ENCODE measurements around the gene ATG7.

DNA sequence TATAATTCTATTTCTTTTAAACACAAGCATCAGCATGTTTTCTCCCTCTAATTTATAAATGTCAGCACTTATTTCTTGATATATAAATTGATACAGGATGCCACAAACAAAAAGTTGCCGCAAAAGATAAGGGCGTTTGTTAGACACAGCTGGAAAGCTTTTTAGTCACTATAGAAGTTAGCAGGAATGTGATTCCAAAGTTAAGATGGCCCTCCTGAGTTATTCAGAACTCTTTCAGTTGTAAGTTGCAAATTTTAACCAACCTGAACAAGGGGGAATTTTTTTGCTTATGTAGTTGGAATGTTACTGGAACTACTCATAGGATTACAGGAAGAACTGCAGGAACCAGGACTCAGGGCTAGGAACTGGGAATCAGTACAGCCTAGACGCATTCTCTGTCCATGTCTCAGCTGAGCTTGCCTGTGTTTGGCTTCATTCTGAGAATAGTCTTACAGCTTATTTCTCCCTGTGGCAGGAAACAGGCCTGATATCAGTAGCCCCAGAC, 205.3 kb downstream of the ATG7 start:
- TF ChIP-seq, protein P1, sequence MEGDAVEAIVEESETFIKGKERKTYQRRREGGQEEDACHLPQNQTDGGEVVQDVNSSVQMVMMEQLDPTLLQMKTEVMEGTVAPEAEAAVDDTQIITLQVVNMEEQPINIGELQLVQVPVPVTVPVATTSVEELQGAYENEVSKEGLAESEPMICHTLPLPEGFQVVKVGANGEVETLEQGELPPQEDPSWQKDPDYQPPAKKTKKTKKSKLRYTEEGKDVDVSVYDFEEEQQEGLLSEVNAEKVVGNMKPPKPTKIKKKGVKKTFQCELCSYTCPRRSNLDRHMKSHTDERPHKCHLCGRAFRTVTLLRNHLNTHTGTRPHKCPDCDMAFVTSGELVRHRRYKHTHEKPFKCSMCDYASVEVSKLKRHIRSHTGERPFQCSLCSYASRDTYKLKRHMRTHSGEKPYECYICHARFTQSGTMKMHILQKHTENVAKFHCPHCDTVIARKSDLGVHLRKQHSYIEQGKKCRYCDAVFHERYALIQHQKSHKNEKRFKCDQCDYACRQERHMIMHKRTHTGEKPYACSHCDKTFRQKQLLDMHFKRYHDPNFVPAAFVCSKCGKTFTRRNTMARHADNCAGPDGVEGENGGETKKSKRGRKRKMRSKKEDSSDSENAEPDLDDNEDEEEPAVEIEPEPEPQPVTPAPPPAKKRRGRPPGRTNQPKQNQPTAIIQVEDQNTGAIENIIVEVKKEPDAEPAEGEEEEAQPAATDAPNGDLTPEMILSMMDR (IDR thresholded peaks at IDR 0.05; ENCODE audit: insufficient read depth, low read length, poor library complexity, severe bottlenecking) = no peak
- no peak for TF ChIP-seq EZH2phosphoT487 (conservative IDR thresholded peaks at IDR 0.05; ENCODE audit: low read length)

Measured in SU-DHL-6 (cell line).